ENCODE measurements around the gene PYM1. TPM values are rescaled to one million over a fixed set of nuclear protein-coding genes. Genes with fewer than 3 reads are reported as not detected.

The PYM1 gene
- total RNA-seq, 6 donors from 2014 or later: 23.0 to 47.3 (median 32.8) TPM

DNA sequence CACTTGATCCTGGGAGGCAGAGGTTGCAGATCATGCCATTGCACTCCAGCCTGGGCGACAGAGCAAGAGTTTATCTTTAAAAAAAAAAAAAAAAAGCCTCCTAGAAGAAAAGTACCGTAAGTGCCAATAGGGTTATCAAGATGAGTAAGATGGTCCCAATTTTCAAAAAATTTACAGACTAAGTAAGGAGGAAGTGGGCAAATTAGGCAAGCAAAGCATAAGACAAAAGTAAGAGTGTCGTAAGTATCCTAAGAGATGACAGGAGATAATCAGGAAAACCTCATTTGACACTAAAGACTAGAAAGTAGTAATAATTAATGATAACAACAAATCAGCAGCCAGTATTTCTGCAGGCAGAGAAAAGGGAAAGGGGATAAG, 12.2 kb downstream of the PYM1 start:
- Histone ChIP-seq H3K4me3 (no peak overlapping the region), H3K27ac (no peak overlapping the region), H3K36me3 (peaks cover 0 to 23% (median 3%) of the 10 kb centered on the region in 4 donors), H3K27me3 (no peaks in the 10 kb centered on the region), H3K4me1 (peaks cover 3 to 18% (median 7%) of the 10 kb centered on the region in 4 donors), H3K9me3 (no peaks in the 10 kb centered on the region)
- no peak for TF ChIP-seq EP300 (IDR thresholded peaks at IDR 0.05)
- TF ChIP-seq POLR2A (IDR thresholded peaks at IDR 0.05): no peak
- TF ChIP-seq, protein P1, sequence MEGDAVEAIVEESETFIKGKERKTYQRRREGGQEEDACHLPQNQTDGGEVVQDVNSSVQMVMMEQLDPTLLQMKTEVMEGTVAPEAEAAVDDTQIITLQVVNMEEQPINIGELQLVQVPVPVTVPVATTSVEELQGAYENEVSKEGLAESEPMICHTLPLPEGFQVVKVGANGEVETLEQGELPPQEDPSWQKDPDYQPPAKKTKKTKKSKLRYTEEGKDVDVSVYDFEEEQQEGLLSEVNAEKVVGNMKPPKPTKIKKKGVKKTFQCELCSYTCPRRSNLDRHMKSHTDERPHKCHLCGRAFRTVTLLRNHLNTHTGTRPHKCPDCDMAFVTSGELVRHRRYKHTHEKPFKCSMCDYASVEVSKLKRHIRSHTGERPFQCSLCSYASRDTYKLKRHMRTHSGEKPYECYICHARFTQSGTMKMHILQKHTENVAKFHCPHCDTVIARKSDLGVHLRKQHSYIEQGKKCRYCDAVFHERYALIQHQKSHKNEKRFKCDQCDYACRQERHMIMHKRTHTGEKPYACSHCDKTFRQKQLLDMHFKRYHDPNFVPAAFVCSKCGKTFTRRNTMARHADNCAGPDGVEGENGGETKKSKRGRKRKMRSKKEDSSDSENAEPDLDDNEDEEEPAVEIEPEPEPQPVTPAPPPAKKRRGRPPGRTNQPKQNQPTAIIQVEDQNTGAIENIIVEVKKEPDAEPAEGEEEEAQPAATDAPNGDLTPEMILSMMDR (IDR thresholded peaks at IDR 0.05): no peak
- TF ChIP-seq POLR2AphosphoS5 (IDR thresholded peaks at IDR 0.05): no peak
- WGBS, 2 donors: 61 to 75% methylated on average over 3 of the region's 3 CpGs
- no peak for ATAC-seq (ENCODE audit: low FRiP score in 2 of 2)
- DNase-seq: no peak

DNA sequence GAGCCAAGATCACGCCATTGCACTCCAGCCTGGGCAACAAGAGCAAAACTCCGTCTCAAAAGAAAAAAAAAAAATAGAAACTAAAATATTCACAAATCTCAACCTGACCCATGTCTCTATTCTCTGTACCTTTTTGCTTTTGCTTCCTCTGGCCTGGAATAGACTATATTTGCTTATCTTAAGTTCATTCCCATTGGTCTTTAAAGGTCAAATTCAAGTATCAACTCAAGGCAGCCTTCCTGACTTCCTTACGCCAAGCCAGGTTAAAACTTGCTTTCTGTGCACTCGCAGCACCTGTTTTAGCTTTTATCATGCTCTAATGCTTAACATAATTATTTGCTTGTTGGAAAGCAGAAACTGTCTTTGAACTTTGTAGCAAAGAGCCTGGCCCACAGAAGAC, 14.8 kb downstream of the PYM1 start:
- H3K36me3 ChIP-seq: peaks cover 0 to 18% (median 3%) of the 10 kb centered on the region in 4 donors
- 65 to 76% methylated on average over 4 of the region's 4 CpGs for WGBS, 2 donors
- H3K9me3 ChIP-seq: no peaks in the 10 kb centered on the region
- peak overlapping the region in 1 of 4 donors; percentile 19 for H3K27ac ChIP-seq
- no peak for DNase-seq
- no peak overlapping the region for H3K4me3 ChIP-seq
- no peaks in the 10 kb centered on the region for H3K27me3 ChIP-seq
- peaks cover 5 to 28% (median 10%) of the 10 kb centered on the region in 4 donors for H3K4me1 ChIP-seq
- TF ChIP-seq POLR2AphosphoS5 (IDR thresholded peaks at IDR 0.05) (no peak), POLR2A (IDR thresholded peaks at IDR 0.05) (no peak), EP300 (IDR thresholded peaks at IDR 0.05) (no peak)
- TF ChIP-seq, protein P1 (IDR thresholded peaks at IDR 0.05): no peak
- no peak for ATAC-seq (ENCODE audit: low FRiP score in 2 of 2)

DNA sequence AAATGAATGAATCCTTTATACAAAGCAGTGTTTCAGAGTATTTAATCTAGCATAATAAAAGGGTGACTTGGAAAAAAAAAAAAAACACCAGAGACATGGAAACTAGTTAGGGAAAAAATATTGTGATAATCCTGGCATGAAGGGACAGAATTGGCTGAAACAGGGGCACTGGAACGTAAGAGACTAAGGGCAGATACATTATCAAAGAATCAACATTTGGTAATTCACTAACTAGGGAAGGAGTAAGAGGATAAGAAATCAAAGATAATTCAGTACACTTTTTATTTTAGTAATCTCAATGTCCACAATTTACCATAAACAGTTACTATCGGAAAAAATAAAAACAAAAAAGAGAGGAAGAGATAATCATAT, 18.2 kb downstream of the PYM1 start:
- no peak for ATAC-seq (ENCODE audit: low FRiP score in 2 of 2)
- H3K4me1 ChIP-seq: peaks cover 0 to 18% (median 6%) of the 10 kb centered on the region in 4 donors
- H3K9me3 ChIP-seq: no peaks in the 10 kb centered on the region

DNA sequence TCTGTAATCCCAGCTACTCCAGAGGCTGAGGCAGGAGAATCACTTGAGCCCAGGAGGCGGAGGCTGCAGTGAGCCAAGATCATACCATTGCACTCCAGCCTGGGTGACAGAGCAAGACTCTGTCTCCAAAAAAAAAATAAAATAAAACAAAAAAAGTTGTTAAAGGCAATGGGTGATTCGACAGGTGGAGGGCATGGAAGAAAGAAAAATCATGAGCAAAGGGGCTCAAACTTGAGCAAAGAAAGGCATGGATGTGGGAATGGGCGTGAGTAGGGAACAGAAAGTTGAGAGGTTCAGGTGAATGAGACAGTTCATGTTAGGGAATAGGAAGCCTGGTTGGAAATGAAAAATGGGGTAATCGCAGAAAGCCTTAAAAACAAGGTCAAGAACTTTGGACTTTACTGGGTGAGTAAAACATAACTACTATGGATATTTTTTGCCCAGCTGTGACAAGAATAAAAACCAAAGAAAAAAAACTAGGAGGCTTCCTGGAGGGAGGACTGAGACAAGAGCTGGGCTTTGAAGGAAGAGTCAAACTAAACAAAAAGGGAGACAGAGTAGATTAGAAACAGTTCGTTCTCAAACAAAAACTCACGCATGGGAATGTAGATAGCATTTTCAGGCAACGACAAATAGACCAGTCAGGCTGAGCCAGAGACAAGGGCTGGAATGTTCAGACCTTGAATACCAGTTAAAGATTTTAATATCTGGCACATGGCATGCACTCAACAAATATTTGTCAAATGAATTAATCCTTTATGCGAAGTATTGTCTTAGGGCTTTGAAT, 18.8 kb downstream of the PYM1 start:
- Histone ChIP-seq H3K36me3 (peaks cover 0 to 11% (median 0%) of the 10 kb centered on the region in 4 donors), H3K4me1 (peaks cover 0 to 18% (median 4%) of the 10 kb centered on the region in 4 donors), H3K27ac (peak overlapping the region in 3 of 4 donors; percentile 26 to 79 (median 47)), H3K9me3 (no peaks in the 10 kb centered on the region), H3K4me3 (no peak overlapping the region), H3K27me3 (no peaks in the 10 kb centered on the region)
- no peak for ATAC-seq (ENCODE audit: low FRiP score in 2 of 2)
- 53 to 60% methylated on average over 8 of the region's 8 CpGs for WGBS, 2 donors
- TF ChIP-seq POLR2A (IDR thresholded peaks at IDR 0.05) (no peak), POLR2AphosphoS5 (IDR thresholded peaks at IDR 0.05) (no peak), EP300 (IDR thresholded peaks at IDR 0.05) (no peak)
- TF ChIP-seq, protein P1 (IDR thresholded peaks at IDR 0.05): no peak
- no peak for DNase-seq

More for the DNA sequence above, 18.2 kb downstream of the PYM1 start:
- Histone ChIP-seq H3K27me3 (no peaks in the 10 kb centered on the region), H3K4me3 (no peak overlapping the region), H3K36me3 (peaks cover 0 to 15% (median 0%) of the 10 kb centered on the region in 4 donors), H3K27ac (peak overlapping the region in 3 of 4 donors; percentile 26 to 79 (median 47))
- TF ChIP-seq POLR2A (IDR thresholded peaks at IDR 0.05): no peak
- no peak for TF ChIP-seq POLR2AphosphoS5 (IDR thresholded peaks at IDR 0.05)
- TF ChIP-seq, protein P1 (IDR thresholded peaks at IDR 0.05): no peak
- no peak for TF ChIP-seq EP300 (IDR thresholded peaks at IDR 0.05)
- DNase-seq: no peak
- 40 to 58% methylated on average over 2 of the region's 2 CpGs for WGBS, 2 donors

All from upper lobe of left lung (tissue), 6 donors.